ENCODE measurements around the gene DAP.

DAP gene

GRCh38 chr5:10760096-10760920 lies 726 bp downstream of the DAP start:
- DNase-seq, result peak; percentile 14 to 69

- no peak for DNase-seq
Measured at GRCh38 chr5:10759111-10759510, 1.9 kb downstream of the DAP start.

- no peak for DNase-seq
Measured at GRCh38 chr5:10757922-10758555, 3.0 kb downstream of the DAP start.

- DNase-seq, result no peak
Measured at GRCh38 chr5:10757043-10757442, 4.0 kb downstream of the DAP start.

- DNase-seq, result no peak
Measured at GRCh38 chr5:10756549-10756948, 4.5 kb downstream of the DAP start.

- no peak for DNase-seq
Measured at GRCh38 chr5:10753178-10753577, 7.9 kb downstream of the DAP start.

- no peak for DNase-seq
Measured at GRCh38 chr5:10752451-10752850, 8.6 kb downstream of the DAP start.

- DNase-seq, result no peak
Measured at GRCh38 chr5:10750909-10751308, 10.1 kb downstream of the DAP start.

- DNase-seq, result no peak
Measured at GRCh38 chr5:10747678-10748622, 13.1 kb downstream of the DAP start.

- DNase-seq, result no peak
Measured at GRCh38 chr5:10746711-10747110, 14.3 kb downstream of the DAP start.

- DNase-seq, result peak in 1 of 2 experiments; percentile 29
Measured at GRCh38 chr5:10745133-10745532, 15.9 kb downstream of the DAP start.

- no peak for DNase-seq
Measured at GRCh38 chr5:10744681-10745080, 16.4 kb downstream of the DAP start.

GRCh38 chr5:10743951-10744350 lies 17.1 kb downstream of the DAP start:
- no peak for DNase-seq

- no peak for DNase-seq
Measured at GRCh38 chr5:10743526-10743925, 17.5 kb downstream of the DAP start.

- no peak for DNase-seq
Measured at GRCh38 chr5:10741661-10742060, 19.4 kb downstream of the DAP start.

GRCh38 chr5:10740384-10740783 lies 20.6 kb downstream of the DAP start:
- no peak for DNase-seq

- no peak for DNase-seq
Measured at GRCh38 chr5:10737880-10738279, 23.2 kb downstream of the DAP start.

GRCh38 chr5:10736808-10737207 lies 24.2 kb downstream of the DAP start:
- no peak for DNase-seq

GRCh38 chr5:10736354-10736753 lies 24.7 kb downstream of the DAP start:
- DNase-seq, result no peak

GRCh38 chr5:10735569-10736276 lies 25.3 kb downstream of the DAP start:
- no peak for DNase-seq

- DNase-seq, result no peak
Measured at GRCh38 chr5:10734832-10735523, 26.1 kb downstream of the DAP start.

Measured in SW 1271 (cell line).